ENCODE results near the gene RAE1.

The RAE1 gene

GRCh38 chr20:57313230-57313629, 37.8 kb upstream of the RAE1 start:
- H3K4me3 ChIP-seq (ENCODE audit: control insufficient read depth, low read depth, low read length) = no peak overlapping the region
- no peak for DNase-seq (ENCODE audit: low read depth)
- no peak for TF ChIP-seq CTCF (conservative IDR thresholded peaks at IDR 0.05; ENCODE audit: control insufficient read depth, insufficient read depth, low read depth, low read length)

GRCh38 chr20:57313951-57314350, 37.1 kb upstream of the RAE1 start:
- DNase-seq (ENCODE audit: low read depth) = no peak
- TF ChIP-seq CTCF (conservative IDR thresholded peaks at IDR 0.05; ENCODE audit: control insufficient read depth, insufficient read depth, low read depth, low read length) = no peak
- no peak overlapping the region for H3K4me3 ChIP-seq (ENCODE audit: control insufficient read depth, low read depth, low read length)

- DNase-seq (ENCODE audit: low read depth) = no peak
- TF ChIP-seq CTCF (conservative IDR thresholded peaks at IDR 0.05; ENCODE audit: control insufficient read depth, insufficient read depth, low read depth, low read length) = no peak
- no peak overlapping the region for H3K4me3 ChIP-seq (ENCODE audit: control insufficient read depth, low read depth, low read length)
Observed at GRCh38 chr20:57315083-57315975, 35.7 kb upstream of the RAE1 start.

GRCh38 chr20:57315976-57316480, 35.0 kb upstream of the RAE1 start:
- TF ChIP-seq CTCF (conservative IDR thresholded peaks at IDR 0.05; ENCODE audit: control insufficient read depth, insufficient read depth, low read depth, low read length) = no peak
- no peak overlapping the region for H3K4me3 ChIP-seq (ENCODE audit: control insufficient read depth, low read depth, low read length)
- no peak for DNase-seq (ENCODE audit: low read depth)

GRCh38 chr20:57316795-57317201, 34.3 kb upstream of the RAE1 start:
- TF ChIP-seq CTCF (conservative IDR thresholded peaks at IDR 0.05; ENCODE audit: control insufficient read depth, insufficient read depth, low read depth, low read length) = no peak
- no peak overlapping the region for H3K4me3 ChIP-seq (ENCODE audit: control insufficient read depth, low read depth, low read length)
- no peak for DNase-seq (ENCODE audit: low read depth)

- no peak for DNase-seq (ENCODE audit: low read depth)
- no peak overlapping the region for H3K4me3 ChIP-seq (ENCODE audit: control insufficient read depth, low read depth, low read length)
- TF ChIP-seq CTCF (conservative IDR thresholded peaks at IDR 0.05; ENCODE audit: control insufficient read depth, insufficient read depth, low read depth, low read length) = no peak
Observed at GRCh38 chr20:57317316-57317788, 33.7 kb upstream of the RAE1 start.

All from fibroblast of mammary gland (primary cell).